CD14-positive monocyte (primary cell): ENCODE data around the gene TRAM2. TPM values are rescaled to one million over a fixed set of nuclear protein-coding genes. Genes with fewer than 3 reads are reported as not detected.
A peak's percentile ranks its signal among the peaks of the same experiment; 100 is the strongest.

ENCODE experiments used
- DNase-seq, 3 donors: peaks; one replicate each; pipeline ENCODE4 v3.0.0-alpha.2; 2011 to 2022
- H2AFZ ChIP-seq: 2 replicates; pipeline ENCODE4 v1.6.0; 2012; ENCODE audit warnings: mild to moderate bottlenecking, low read depth, low read length, inconsistent platforms; ENCODE audit not compliant: insufficient read depth, poor library complexity, severe bottlenecking
- H3K27ac ChIP-seq, 2 donors: 1 replicate in 1 of 2; 2 replicates in 1 of 2; pipeline ENCODE4 v1.5.1; 2012 to 2013; ENCODE audit warnings: low read length in 2 of 2, control low read depth in 1 of 2, inconsistent platforms in 1 of 2, low read depth in 1 of 2, mild to moderate bottlenecking in 1 of 2
- H3K27me3 ChIP-seq, 2 donors: one replicate each; pipeline versions ENCODE4 v1.6.0 to v1.6.1; 2011 to 2013; ENCODE audit warnings: low read length in 2 of 2; ENCODE audit not compliant: control insufficient read depth in 2 of 2, insufficient read depth in 2 of 2
- H3K36me3 ChIP-seq, 2 donors: replicated peaks in 1 of 2; 1 replicate in 1 of 2; 2 replicates in 1 of 2; pipeline versions ENCODE4 v1.5.1 to v1.6.1; 2012 to 2013; ENCODE audit warnings: low read length in 2 of 2, control low read depth in 1 of 2, inconsistent platforms in 1 of 2, mild to moderate bottlenecking in 1 of 2; ENCODE audit not compliant: insufficient read depth in 2 of 2, control insufficient read depth in 1 of 2
- H3K4me1 ChIP-seq, 2 donors: 1 replicate in 1 of 2; 2 replicates in 1 of 2; pipeline versions ENCODE4 v1.5.1 to v1.6.1; 2012 to 2013; ENCODE audit warnings: low read length in 2 of 2, control low read depth in 1 of 2, inconsistent platforms in 1 of 2, mild to moderate bottlenecking in 1 of 2, moderate library complexity in 1 of 2; ENCODE audit not compliant: insufficient read depth in 2 of 2, control insufficient read depth in 1 of 2
- H3K4me2 ChIP-seq: replicated peaks from 2 replicates; pipeline ENCODE3; 2012; ENCODE audit warnings: low read length, moderate library complexity, mild to moderate bottlenecking; ENCODE audit not compliant: poor library complexity, severe bottlenecking; ENCODE audit errors: extremely low read depth
- H3K4me3 ChIP-seq, 3 experiments: fragments of 200-600 bp in 1 of 3; sonication (generic) in 1 of 3; replicated peaks in 1 of 3; 1 replicate in 2 of 3; 2 replicates in 1 of 3; pipeline ENCODE4 v1.5.1; 2011 to 2013; ENCODE audit warnings: low read length in 3 of 3, mild to moderate bottlenecking in 3 of 3, control low read depth in 2 of 3, low read depth in 2 of 3, inconsistent platforms in 1 of 3, moderate library complexity in 1 of 3
- H3K79me2 ChIP-seq: 2 replicates; pipeline ENCODE4 v1.6.0; 2012; ENCODE audit warnings: mild to moderate bottlenecking, control low read depth, inconsistent platforms, low read length, moderate library complexity; ENCODE audit not compliant: insufficient read depth
- H3K9ac ChIP-seq: 2 replicates; pipeline ENCODE4 v1.6.0; 2017; ENCODE audit warnings: low read length, mild to moderate bottlenecking; ENCODE audit not compliant: insufficient read depth, poor library complexity, severe bottlenecking
- H3K9me3 ChIP-seq, 2 donors: replicated peaks in 1 of 2; 1 replicate in 1 of 2; 2 replicates in 1 of 2; pipeline versions ENCODE4 v1.5.1 to v1.6.1; 2012 to 2013; ENCODE audit warnings: low read length in 2 of 2, control low read depth in 1 of 2; ENCODE audit not compliant: control insufficient read depth in 1 of 2, insufficient read depth in 1 of 2
- H4K20me1 ChIP-seq: 2 replicates; pipeline ENCODE4 v1.6.0; 2012; ENCODE audit warnings: mild to moderate bottlenecking, low read length, control low read depth, moderate library complexity; ENCODE audit not compliant: insufficient read depth
- H3K27ac Mint-ChIP-seq, 7 donors: one replicate each; pipeline ENCODE4 v1.8.0; 2020; ENCODE audit warnings: mild to moderate bottlenecking in 7 of 7, mixed read lengths in 7 of 7, moderate library complexity in 6 of 7, inconsistent platforms in 2 of 7
- H3K27me3 Mint-ChIP-seq, 3 donors: one replicate each; pipeline ENCODE4 v1.8.0; 2021 to 2022; ENCODE audit warnings: low read depth in 3 of 3, mild to moderate bottlenecking in 3 of 3, mixed read lengths in 3 of 3, moderate library complexity in 3 of 3, inconsistent platforms in 1 of 3
- H3K36me3 Mint-ChIP-seq, 2 donors: one replicate each; pipeline ENCODE4 v1.8.0; 2020; ENCODE audit warnings: mixed read lengths in 2 of 2, inconsistent platforms in 1 of 2, mild to moderate bottlenecking in 1 of 2
- H3K4me1 Mint-ChIP-seq: one replicate; pipeline ENCODE4 v1.8.0; 2020; ENCODE audit warnings: mild to moderate bottlenecking, mixed read lengths
- H3K4me3 Mint-ChIP-seq, 2 donors: one replicate each; pipeline ENCODE4 v1.8.0; 2020; ENCODE audit warnings: mild to moderate bottlenecking in 2 of 2, mixed read lengths in 2 of 2, moderate library complexity in 1 of 2
- H3K9me3 Mint-ChIP-seq, 7 donors: one replicate each; pipeline ENCODE4 v1.8.0; 2020 to 2022; ENCODE audit warnings: mixed read lengths in 7 of 7, mild to moderate bottlenecking in 6 of 7, moderate library complexity in 6 of 7, inconsistent platforms in 2 of 7
- WGBS: methylation state at CpG from one replicate; pipeline ENCODE4 v1.1.5; 2013; ENCODE audit warnings: missing lambda C conversion rate; ENCODE audit not compliant: insufficient coverage; 5-methylcytosine and 5-hydroxymethylcytosine counted together
- intact Hi-C, 2 donors: fragments of 100-400 bp; cut with micrococcal nuclease; formaldehyde crosslinking; loops; one replicate each; pipeline versions ENCODE4 v1.15.0 to v1.15.1; 2023
- polyA plus RNA-seq, 3 donors: library from polyadenylated mRNA; depleted of rRNA in 1 of 3; unstranded in 2 of 3; stranded (reverse) in 1 of 3; fragments of 300-500 nt in 2 of 3; fragments of >200 nt in 1 of 3; fragmentation: Illumina TruSeq in 2 of 3; gene quantifications; 1 replicate in 2 of 3; 2 replicates in 1 of 3; pipeline ENCODE4 v1.2.3, GENCODE V29; 2012 to 2021
- TF ChIP-seq, protein P1 (sequence below): fragments of 200-600 bp; IDR thresholded peaks from one replicate; pipeline ENCODE4 v1.8.0; 2022; ENCODE audit warnings: antibody characterized with exemption, mild to moderate bottlenecking

Gene TRAM2
- polyA plus RNA-seq, 3 donors: 4.7 to 11.7 (median 5.9) TPM

DNA sequence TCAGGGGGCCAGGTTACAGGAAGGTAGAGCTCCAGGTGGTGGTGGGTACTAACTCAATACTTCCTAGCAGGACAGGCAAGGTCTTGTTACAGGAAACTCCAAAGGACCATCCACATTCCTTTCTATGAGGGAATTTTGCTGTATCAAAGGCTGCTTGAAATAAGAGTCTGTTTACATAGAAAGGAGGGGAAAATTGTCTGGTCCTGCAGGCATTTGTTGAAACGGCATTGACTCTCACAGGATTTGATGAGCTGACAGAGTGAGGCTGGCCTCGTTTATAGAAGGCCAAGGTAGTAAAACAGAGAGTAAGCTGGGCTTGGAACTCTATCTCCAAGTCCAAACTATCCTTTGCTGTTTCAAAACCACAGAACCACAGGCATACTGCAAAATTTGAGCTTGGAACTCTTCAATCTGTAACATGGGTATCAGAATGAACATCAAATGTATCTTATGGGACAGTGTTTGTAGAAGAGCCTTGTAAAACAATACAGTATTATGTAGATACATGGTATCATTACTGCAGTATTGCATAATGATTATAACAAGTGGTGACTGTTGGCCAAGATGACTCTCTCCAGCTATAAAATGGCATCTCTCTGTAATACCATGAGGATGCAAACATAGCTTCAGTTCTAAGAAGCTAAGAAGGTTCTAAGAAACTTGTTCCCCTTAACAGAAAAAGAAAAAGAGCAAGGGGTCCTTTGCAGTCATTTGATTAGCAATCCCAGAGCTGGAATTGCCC, 61.5 kb downstream of the TRAM2 start:
- H3K27ac Mint-ChIP-seq: peak overlapping the region in 2 of 7 donors; percentile 15 to 75
- no peaks in the 10 kb centered on the region for H3K9me3 Mint-ChIP-seq
- peaks cover 85 to 92% of the 10 kb centered on the region in 2 donors for H3K36me3 Mint-ChIP-seq
- no peak overlapping the region for H3K4me2 ChIP-seq
- no peak overlapping the region for H3K9ac ChIP-seq
- H3K9me3 ChIP-seq: no peaks in the 10 kb centered on the region
- peaks cover 19% of the 10 kb centered on the region for H3K4me1 Mint-ChIP-seq
- peaks cover 0 to 5% (median 2%) of the 10 kb centered on the region in 3 donors for H3K27me3 Mint-ChIP-seq
- no peak overlapping the region for H2AFZ ChIP-seq
- H3K36me3 ChIP-seq: peaks cover 62 to 99% of the 10 kb centered on the region in 2 donors
- no CpG with 5 or more reads among the region's 2 CpGs for WGBS
- DNase-seq: no peak
- no peaks in the 10 kb centered on the region for H3K4me1 ChIP-seq
- intact Hi-C loops: no loop called here
- no peaks in the 10 kb centered on the region for H3K27me3 ChIP-seq
- TF ChIP-seq, protein P1, sequence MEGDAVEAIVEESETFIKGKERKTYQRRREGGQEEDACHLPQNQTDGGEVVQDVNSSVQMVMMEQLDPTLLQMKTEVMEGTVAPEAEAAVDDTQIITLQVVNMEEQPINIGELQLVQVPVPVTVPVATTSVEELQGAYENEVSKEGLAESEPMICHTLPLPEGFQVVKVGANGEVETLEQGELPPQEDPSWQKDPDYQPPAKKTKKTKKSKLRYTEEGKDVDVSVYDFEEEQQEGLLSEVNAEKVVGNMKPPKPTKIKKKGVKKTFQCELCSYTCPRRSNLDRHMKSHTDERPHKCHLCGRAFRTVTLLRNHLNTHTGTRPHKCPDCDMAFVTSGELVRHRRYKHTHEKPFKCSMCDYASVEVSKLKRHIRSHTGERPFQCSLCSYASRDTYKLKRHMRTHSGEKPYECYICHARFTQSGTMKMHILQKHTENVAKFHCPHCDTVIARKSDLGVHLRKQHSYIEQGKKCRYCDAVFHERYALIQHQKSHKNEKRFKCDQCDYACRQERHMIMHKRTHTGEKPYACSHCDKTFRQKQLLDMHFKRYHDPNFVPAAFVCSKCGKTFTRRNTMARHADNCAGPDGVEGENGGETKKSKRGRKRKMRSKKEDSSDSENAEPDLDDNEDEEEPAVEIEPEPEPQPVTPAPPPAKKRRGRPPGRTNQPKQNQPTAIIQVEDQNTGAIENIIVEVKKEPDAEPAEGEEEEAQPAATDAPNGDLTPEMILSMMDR: no peak
- peaks cover 10% of the 10 kb centered on the region for H4K20me1 ChIP-seq
- no peak overlapping the region for H3K4me3 ChIP-seq
- H3K79me2 ChIP-seq: peaks cover 3% of the 10 kb centered on the region
- no peak overlapping the region for H3K4me3 Mint-ChIP-seq
- no peak overlapping the region for H3K27ac ChIP-seq

DNA sequence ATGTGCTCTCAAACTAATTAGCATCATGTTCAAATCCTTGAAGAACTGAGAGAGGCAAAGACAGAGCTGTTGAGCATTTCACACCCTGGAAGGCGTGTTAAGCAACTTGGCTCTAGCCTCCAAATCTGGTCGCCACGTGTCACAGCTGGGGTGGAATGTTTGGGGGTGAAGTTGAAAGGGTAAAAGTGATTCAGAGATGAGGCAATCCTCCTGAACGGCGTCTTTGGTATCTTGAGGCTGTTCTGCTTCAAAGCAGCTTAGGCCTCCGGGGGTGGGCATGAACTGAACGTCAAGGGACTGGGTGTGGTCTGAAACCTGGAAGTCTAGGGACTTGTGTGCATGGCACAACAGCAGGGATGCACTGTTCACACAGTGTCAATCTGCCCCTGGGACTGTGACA, 62.3 kb downstream of the TRAM2 start:
- no peak overlapping the region for H3K4me3 Mint-ChIP-seq
- peak overlapping the region in 1 of 2 donors; percentile 34 for H3K27ac ChIP-seq
- peaks cover 19% of the 10 kb centered on the region for H3K4me1 Mint-ChIP-seq
- no peaks in the 10 kb centered on the region for H3K27me3 ChIP-seq
- no peaks in the 10 kb centered on the region for H3K4me1 ChIP-seq
- H3K36me3 Mint-ChIP-seq: peaks cover 83 to 91% of the 10 kb centered on the region in 2 donors
- no peak overlapping the region for H3K4me3 ChIP-seq
- peaks cover 71 to 100% of the 10 kb centered on the region in 2 donors for H3K36me3 ChIP-seq
- no peaks in the 10 kb centered on the region for H3K9me3 Mint-ChIP-seq
- H3K27me3 Mint-ChIP-seq: peaks cover 0 to 5% (median 2%) of the 10 kb centered on the region in 3 donors
- H3K4me2 ChIP-seq: no peak overlapping the region
- TF ChIP-seq, protein P1: no peak
- 42% methylated on average over 6 of the region's 7 CpGs for WGBS
- H3K27ac Mint-ChIP-seq: peak overlapping the region in 3 of 7 donors; percentile 2 to 61 (median 19)
- peaks cover 10% of the 10 kb centered on the region for H4K20me1 ChIP-seq
- no peak overlapping the region for H2AFZ ChIP-seq
- intact Hi-C loops: no loop called here
- no peak overlapping the region for H3K9ac ChIP-seq
- H3K9me3 ChIP-seq: no peaks in the 10 kb centered on the region
- peaks cover 3% of the 10 kb centered on the region for H3K79me2 ChIP-seq
- peak in 1 of 3 donors; percentile 13 for DNase-seq
